Motor neuron (in vitro differentiated cells): ENCODE results near the gene QPCT. TPM values are rescaled to one million over a fixed set of nuclear protein-coding genes. Genes with fewer than 3 reads are reported as not detected.
A peak's percentile ranks its signal among the peaks of the same experiment; 100 is the strongest.
"Not testable (repeated sequence)": the region's sequence is repeated elsewhere in the genome, so short reads cannot be mapped to it uniquely, and the experiment has no call there.

Experiments
- ATAC-seq, 8 experiments: fragments of 200-7000 bp; cut with Tn5 transposase; replicated peaks in 6 of 8; 2 replicates each; pipeline ENCODE4 v1.8.0; 2021; ENCODE audit warnings: mild to moderate bottlenecking in 8 of 8, moderate library complexity in 8 of 8
- H3K27ac ChIP-seq, 2 donors: fragments of 250-450 bp; sonication (Bioruptor Pico); 2 replicates each; pipeline ENCODE4 v1.9.0; 2021; ENCODE audit warnings: antibody characterized with exemption in 2 of 2, mild to moderate bottlenecking in 2 of 2, moderate library complexity in 1 of 2
- H3K4me1 ChIP-seq, 2 donors: fragments of 250-450 bp; sonication (Bioruptor Pico); replicated peaks in 1 of 2; 2 replicates each; pipeline ENCODE4 v1.6.1; 2021; ENCODE audit warnings: antibody characterized with exemption in 2 of 2, mild to moderate bottlenecking in 2 of 2, moderate library complexity in 1 of 2
- H3K4me3 ChIP-seq, 5 donors: fragments of 250-450 bp; sonication (Bioruptor Pico); 2 replicates each; pipeline ENCODE4 v1.9.0; 2021; ENCODE audit warnings: antibody characterized with exemption in 5 of 5, mild to moderate bottlenecking in 5 of 5, moderate library complexity in 4 of 5
- WGBS, 10 experiments: fragments of 450-650 bp; shearing (Covaris generic); methylation state at CpG; one replicate each; pipeline ENCODE4 v1.0.0; 2022; 5-methylcytosine and 5-hydroxymethylcytosine counted together
- in situ Hi-C, 9 experiments: fragments of 400-800 bp; cut with MboI; loops; one replicate each; pipeline ENCODE4 v1.15.0; 2021; ENCODE audit warnings: low sequenced_read_pairs in 9 of 9, low pct_unique_long_range_greater_than_20kb in 2 of 9; ENCODE audit not compliant: unreplicated experiment in 9 of 9
- total RNA-seq, 8 experiments: library from RNA; unstranded; fragments of 300-600 nt; gene quantifications; 2 replicates each; pipeline versions ENCODE4 v1.2.3 to v1.2.4, GENCODE V29; 2022

QPCT gene
- total RNA-seq, 8 experiments from 2014 or later = 0.42 to 35.4 (median 1.3) TPM

DNA sequence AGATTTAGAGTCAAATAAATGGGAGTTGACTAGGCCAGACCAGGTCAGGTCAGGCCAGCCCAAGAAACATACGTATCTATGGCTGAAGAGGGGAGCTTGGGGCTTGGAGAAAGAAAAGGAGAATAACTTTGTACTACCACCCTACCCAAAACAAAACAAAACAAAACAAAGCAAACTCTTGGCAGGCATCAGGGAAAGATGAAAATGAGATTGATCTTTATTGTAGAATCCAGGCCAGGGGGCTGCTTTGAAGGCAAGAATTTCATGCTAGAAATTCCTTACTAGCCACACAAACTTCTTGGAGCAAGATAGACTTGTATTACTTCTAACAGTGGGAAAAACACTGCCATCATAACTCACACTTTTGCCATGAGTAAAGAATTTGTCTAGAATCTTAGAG lies 26.2 kb downstream of the QPCT start:
- H3K4me3 ChIP-seq = no peak overlapping the region
- no peaks in the 10 kb centered on the region for H3K4me1 ChIP-seq
- 40 to 100% (median 86%) methylated on average over 1 of the region's 1 CpG; no CpG with 5 or more reads in 3 of the 10 experiments for WGBS, 10 experiments
- no peak for ATAC-seq
- H3K27ac ChIP-seq = no peak overlapping the region
- in situ Hi-C loops = no loop called here

DNA sequence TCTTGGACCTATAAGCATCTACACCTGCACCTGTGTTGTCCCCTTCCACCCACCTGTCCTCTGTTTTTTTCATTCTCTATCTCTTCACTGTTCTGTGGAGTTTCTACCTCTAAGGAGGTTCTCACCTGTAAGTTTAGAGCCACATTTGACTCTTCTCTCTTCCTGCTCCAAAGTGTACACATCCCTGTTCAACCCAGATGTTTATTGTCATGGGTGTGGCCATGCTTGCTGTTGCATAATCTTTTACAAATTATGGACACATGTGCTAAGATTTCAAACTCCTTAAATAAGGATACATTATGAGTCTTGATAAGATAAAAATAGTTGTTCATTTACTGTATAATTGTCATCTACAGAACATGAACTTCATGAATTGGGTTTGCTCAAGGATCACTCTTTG lies 27.6 kb downstream of the QPCT start:
- in situ Hi-C loops = no loop called here
- ATAC-seq = peak in 1 of 8 experiments; percentile 57

DNA sequence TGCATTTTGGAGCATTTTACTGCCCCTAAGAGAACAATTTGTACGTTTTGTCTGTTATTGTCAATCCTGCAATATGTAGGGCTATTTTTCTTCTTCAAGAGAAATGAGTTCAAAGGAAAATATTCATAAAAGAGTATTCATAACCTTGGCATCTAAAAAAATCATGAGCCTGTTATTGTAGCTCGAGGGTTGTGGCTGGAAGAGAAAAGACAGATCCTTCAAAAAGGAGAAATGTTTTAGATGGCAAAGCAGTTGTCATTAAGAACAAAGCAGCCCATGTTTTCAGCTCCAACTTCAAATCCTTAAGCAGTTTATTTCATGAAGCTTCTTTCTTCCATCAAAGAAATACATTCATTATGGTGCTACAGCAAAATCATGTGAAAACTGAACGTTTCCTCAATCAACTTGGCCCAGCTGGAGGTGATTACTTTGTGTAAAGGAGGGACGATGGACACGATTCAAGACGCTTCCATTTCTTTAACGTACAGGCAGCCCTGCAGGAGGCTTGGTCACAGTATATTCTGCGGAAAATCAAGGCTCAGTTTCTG lies 31.4 kb downstream of the QPCT start:
- H3K27ac ChIP-seq = no peak overlapping the region
- ATAC-seq = no peak
- H3K4me3 ChIP-seq = no peak overlapping the region
- 3 to 72% (median 62%) methylated on average over 3 to 8 of the region's 8 CpGs for WGBS, 10 experiments
- in situ Hi-C loops = loop anchor here in 4 of 9 experiments (25.0 kb wide), 3 partner anchors 486 to 886 kb away; no protein-coding TSS in a partner anchor
- no peaks in the 10 kb centered on the region for H3K4me1 ChIP-seq

More for the DNA sequence above, 27.6 kb downstream of the QPCT start:
- Histone ChIP-seq H3K27ac (no peak overlapping the region), H3K4me3 (no peak overlapping the region), H3K4me1 (no peaks in the 10 kb centered on the region)

DNA sequence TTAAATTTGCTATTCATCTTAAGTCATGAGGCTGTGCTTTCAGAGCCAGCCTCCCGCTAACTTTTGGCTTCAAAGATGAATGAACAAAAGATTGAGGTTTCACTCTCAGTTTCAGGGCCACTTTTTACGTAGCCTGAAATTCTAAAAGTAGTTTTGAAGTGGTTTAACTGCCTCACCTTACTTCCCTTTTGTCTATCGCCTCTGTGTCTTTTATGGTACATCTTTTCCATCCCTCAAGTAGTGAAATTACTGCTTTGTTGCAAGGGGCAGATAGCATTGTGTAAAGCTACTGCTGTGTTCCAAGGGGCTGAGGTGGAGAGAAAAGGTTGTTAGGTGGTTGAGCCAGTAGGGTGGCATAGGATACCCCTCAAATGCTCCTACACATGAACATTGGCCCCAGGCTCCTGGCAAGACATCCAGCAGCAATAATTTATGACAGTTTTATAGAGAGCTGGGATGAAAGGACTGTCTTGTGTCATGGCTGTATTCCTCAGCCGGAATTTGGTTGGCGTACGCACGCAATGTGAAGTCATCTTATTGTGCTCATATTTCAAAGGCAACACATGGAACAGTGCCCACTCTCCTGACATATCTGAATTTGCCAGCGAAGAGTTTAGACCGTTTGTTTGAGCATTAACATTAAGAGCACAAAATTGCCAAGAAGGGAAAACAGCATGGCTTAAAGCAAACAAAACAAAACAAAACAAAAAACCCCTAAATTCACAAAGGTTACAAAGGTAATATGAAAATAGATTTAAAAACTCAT lies 32.2 kb downstream of the QPCT start:
- peak in 4 of 8 experiments; percentile 14 to 86 (median 78) for ATAC-seq
- no peak overlapping the region for H3K4me3 ChIP-seq
- H3K27ac ChIP-seq = no peak overlapping the region
- 24 to 100% (median 81%) methylated on average over 3 to 9 of the region's 9 CpGs; no CpG with 5 or more reads in 1 of the 10 experiments for WGBS, 10 experiments
- in situ Hi-C loops = loop anchor here in 4 of 9 experiments (25.0 kb wide), 3 partner anchors 486 to 886 kb away; no protein-coding TSS in a partner anchor
- no peaks in the 10 kb centered on the region for H3K4me1 ChIP-seq

DNA sequence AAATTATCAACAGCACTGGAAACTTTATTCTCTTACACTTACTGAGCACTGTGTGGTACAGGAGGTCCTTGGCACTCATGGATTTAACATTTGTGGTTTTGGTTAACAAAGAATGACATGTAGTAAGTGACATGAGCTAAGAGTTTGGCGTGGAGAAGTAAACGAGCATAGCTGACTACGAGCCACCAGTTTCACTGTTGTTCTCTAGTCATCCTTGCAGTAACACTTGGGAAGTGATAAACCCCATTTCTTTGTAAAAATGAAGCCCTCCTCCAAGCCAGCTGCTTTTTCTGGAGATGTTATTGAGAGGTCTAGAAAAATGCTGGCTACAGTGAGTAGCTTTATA lies 32.7 kb downstream of the QPCT start:
- Histone ChIP-seq H3K27ac (no peak overlapping the region), H3K4me1 (no peaks in the 10 kb centered on the region), H3K4me3 (no peak overlapping the region)
- in situ Hi-C loops = loop anchor here in 4 of 9 experiments (25.0 kb wide), 3 partner anchors 485 to 885 kb away; no protein-coding TSS in a partner anchor
- 0 to 100% (median 83%) methylated on average over 1 to 3 of the region's 3 CpGs; no CpG with 5 or more reads in 1 of the 10 experiments for WGBS, 10 experiments
- peak in 2 of 8 experiments; percentile 14 to 22 for ATAC-seq

DNA sequence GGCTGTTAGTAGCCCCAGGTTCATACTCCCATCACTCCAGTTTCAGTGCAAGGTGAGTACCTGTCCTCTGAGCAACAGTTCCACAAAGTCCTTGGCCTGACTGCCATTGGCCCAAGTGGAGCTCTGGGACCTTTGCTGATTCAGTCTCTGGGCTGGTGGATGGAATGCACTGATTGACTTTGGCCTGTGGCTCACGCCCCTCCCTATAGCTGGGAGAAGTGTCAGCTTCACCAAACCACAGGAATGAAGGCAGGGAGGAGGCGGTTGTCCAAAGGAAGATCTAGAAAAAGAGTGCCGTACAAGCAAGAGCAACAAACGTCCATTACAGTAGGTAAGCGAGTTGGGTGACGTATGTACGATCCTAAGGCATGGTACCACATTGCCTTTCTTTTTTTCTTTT lies 34.0 kb downstream of the QPCT start:
- Histone ChIP-seq H3K4me1 (no peaks in the 10 kb centered on the region), H3K27ac (no peak overlapping the region), H3K4me3 (no peak overlapping the region)
- in situ Hi-C loops = loop anchor here in 4 of 9 experiments (25.0 kb wide), 3 partner anchors 484 to 884 kb away; no protein-coding TSS in a partner anchor
- peak in 2 of 8 experiments; percentile 80 to 94 for ATAC-seq
- 42 to 100% (median 89%) methylated on average over 1 to 6 of the region's 7 CpGs; no CpG with 5 or more reads in 1 of the 10 experiments for WGBS, 10 experiments

DNA sequence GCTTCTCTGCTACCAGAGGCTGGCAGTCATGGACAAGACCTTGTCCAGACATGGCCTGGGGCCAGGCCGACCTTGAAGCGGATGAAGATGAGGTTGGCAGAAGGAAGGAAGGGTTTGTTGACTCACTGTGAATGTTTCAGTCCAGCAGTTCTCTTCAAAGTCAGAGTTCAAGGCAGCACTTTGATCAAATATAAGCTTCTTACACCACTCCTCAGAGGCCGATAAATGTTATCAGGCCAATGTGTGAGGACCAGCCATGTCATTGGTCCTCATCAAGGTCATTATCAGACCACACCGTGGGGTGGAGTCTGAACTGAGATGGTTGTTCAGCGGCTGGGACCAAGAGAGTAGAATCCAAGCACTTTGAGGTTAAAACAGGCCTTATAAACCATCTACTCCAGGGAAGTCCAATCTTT lies 35.5 kb downstream of the QPCT start:
- H3K4me1 ChIP-seq = no peaks in the 10 kb centered on the region
- 79 to 100% (median 95%) methylated on average over 1 to 5 of the region's 5 CpGs; no CpG with 5 or more reads in 3 of the 10 experiments for WGBS, 10 experiments
- no peak for ATAC-seq
- H3K4me3 ChIP-seq = no peak overlapping the region
- no peak overlapping the region for H3K27ac ChIP-seq
- in situ Hi-C loops = loop anchor here in 4 of 9 experiments (25.0 kb wide), 3 partner anchors 482 to 882 kb away; no protein-coding TSS in a partner anchor

DNA sequence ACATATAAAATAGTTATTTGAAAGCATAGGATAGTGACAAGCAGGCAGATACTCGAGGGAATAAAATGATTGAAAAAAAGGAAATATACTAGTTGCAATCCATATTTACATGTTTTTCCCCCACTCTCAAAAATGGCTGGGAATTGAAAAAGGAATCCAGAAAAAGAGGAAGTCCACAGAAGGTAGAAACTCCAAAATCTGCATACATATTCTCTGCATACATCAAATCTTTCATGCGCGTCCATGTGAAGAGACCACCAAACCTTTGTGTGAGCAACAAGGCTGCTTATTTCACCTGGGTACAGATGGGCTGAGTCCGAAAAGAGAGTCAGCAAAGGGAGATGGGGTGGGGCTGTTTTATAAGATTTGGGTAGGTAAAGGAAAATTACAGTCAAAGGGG lies 36.4 kb downstream of the QPCT start:
- WGBS, 10 experiments = 50 to 93% (median 83%) methylated on average over 1 to 3 of the region's 4 CpGs; no CpG with 5 or more reads in 2 of the 10 experiments
- in situ Hi-C loops = loop anchor here in 4 of 9 experiments (25.0 kb wide), 3 partner anchors 482 to 882 kb away; no protein-coding TSS in a partner anchor
- not testable (repeated sequence) for H3K4me3 ChIP-seq, ATAC-seq, H3K27ac ChIP-seq, H3K4me1 ChIP-seq

DNA sequence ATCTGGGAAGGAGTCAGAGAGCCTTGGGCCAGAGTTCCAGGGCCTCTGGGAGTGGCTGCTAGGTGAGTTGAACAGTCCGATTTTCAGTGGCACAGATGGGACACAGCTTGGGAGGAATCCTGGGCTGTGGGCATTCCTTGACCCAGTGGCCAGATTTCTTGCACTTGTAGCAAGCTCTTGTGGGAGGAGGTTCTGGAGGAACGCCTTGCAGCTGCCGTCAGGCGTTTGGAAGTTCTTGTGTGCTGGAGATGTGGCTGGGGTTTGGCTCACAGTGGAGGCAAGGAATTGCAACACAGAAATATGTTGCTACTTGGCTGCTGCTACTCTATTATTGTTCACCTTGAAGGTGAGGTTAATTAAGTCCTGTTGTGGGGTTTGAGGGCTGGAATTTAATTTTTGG lies 39.8 kb downstream of the QPCT start:
- in situ Hi-C loops = loop anchor here in 4 of 9 experiments (25.0 kb wide), 3 partner anchors 478 to 878 kb away; no protein-coding TSS in a partner anchor
- 37 to 83% (median 55%) methylated on average over 2 to 4 of the region's 4 CpGs; no CpG with 5 or more reads in 6 of the 10 experiments for WGBS, 10 experiments
- not testable (repeated sequence) for ATAC-seq, H3K4me1 ChIP-seq, H3K4me3 ChIP-seq, H3K27ac ChIP-seq

DNA sequence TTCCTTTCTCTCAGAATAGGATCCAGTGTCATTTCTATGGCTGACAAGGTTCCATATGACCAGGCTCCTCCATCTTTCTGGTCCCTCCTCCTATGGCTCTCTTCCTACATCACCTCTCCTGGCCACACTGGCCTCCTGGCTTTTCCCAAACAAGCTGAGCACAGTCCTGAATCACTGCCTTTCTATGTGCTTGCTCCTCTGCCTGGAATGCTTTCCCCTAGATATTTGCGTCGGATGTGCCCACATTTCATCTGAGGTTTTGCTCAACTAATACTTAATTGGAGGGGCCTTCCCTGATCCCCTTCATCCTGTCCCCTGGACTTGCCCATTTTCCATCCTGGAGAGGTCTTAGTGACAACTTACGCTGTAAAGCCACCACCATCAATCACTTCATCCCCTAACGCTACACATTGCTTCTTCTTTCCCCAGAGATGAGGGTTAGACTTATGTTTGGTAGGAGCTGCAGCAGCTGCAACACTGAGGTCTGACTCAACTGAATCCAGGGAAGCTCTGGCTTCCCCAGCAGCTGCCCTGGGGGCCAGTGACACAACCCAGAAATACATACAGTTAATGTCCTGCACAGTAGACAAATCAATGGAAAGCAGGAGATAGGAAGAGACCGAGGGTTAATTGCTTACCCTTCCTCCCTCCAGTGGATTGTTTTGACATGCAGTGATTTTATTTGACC lies 42.9 kb downstream of the QPCT start:
- ATAC-seq = peak in 5 of 8 experiments; percentile 21 to 33 (median 29)
- in situ Hi-C loops = loop anchor here in 4 of 9 experiments (25.0 kb wide), 3 partner anchors 475 to 875 kb away; no protein-coding TSS in a partner anchor
- no peak overlapping the region for H3K4me3 ChIP-seq
- 17 to 100% (median 67%) methylated on average over 1 to 2 of the region's 5 CpGs; no CpG with 5 or more reads in 1 of the 10 experiments for WGBS, 10 experiments
- H3K27ac ChIP-seq = no peak overlapping the region
- peaks cover 0 to 2% of the 10 kb centered on the region in 2 donors for H3K4me1 ChIP-seq

DNA sequence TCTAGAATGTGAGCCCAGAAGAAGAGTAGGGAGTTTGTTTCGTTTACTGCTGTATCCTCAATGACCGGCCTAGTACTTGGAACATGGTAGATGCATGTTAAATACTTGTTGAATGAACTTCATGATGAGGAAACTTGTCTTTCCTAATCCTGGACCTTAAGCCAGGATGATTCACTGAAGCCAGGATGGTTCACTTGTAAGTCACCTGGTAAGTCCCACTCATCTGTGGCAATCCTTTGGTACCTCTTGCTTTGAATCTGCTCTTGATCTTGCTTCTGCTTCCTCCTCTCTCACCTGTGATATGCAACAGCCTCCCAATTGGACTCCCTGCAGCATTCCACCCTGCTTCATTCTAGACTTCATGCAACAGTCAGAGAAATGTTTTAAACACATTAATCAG lies 43.6 kb downstream of the QPCT start:
- in situ Hi-C loops = loop anchor here in 4 of 9 experiments (25.0 kb wide), 3 partner anchors 474 to 874 kb away; no protein-coding TSS in a partner anchor
- Histone ChIP-seq H3K4me1 (peaks cover 0 to 2% of the 10 kb centered on the region in 2 donors), H3K27ac (no peak overlapping the region), H3K4me3 (no peak overlapping the region)
- ATAC-seq = no peak
- 43 to 100% (median 86%) methylated on average over 1 to 2 of the region's 2 CpGs; no CpG with 5 or more reads in 3 of the 10 experiments for WGBS, 10 experiments

DNA sequence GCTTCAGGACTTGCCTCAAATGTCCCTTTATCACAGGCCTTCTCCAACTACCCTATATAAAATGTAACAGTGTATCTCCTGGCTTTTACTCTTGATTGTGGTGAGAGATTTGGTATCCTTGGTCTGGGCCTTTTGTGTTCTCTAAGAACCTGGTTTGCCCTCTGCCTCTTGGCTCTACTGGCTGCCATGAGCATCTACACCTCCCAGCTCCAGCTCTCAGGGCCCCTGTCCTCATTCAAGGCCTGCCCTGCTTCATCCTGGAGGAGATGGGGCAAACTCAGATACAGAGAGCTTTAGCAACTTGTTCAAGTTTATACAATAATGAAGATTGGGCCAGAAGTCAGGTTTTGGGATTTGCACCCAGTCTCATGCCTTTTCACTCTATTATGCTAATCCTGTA lies 45.0 kb downstream of the QPCT start:
- in situ Hi-C loops = loop anchor here in 4 of 9 experiments (25.0 kb wide), 3 partner anchors 473 to 873 kb away; no protein-coding TSS in a partner anchor
- Histone ChIP-seq H3K4me1 (peaks cover 0 to 2% of the 10 kb centered on the region in 2 donors), H3K4me3 (no peak overlapping the region), H3K27ac (no peak overlapping the region)
- no peak for ATAC-seq
